Heart left ventricle (tissue), 16 donors: ENCODE measurements around the gene MAPK12. TPM values are rescaled to one million over a fixed set of nuclear protein-coding genes. Genes with fewer than 3 reads are reported as not detected.
A peak's percentile ranks its signal among the peaks of the same experiment; 100 is the strongest.

ENCODE experiments used
- ATAC-seq, 4 donors: fragments of 200-7000 bp; cut with Tn5 transposase; one replicate each; pipeline ENCODE4 v1.9.1; 2020 to 2022; ENCODE audit warnings: moderate library complexity in 4 of 4, mild to moderate bottlenecking in 3 of 4, moderate number of reproducible peaks in 1 of 4
- DNase-seq, 5 donors: peaks; one replicate each; pipeline ENCODE4 v3.0.0-alpha.2; 2020
- H3K27ac ChIP-seq, 12 donors: fragments of 200-600 bp; sonication (generic) in 4 of 12; one replicate each; pipeline versions ENCODE4 v1.5.0 to v1.8.0; 2016 to 2022; ENCODE audit warnings: mild to moderate bottlenecking in 2 of 12
- H3K27me3 ChIP-seq, 9 donors: fragments of 200-600 bp; sonication (generic) in 2 of 9; one replicate each; pipeline versions ENCODE4 v1.5.1 to v1.8.0; 2016 to 2022; ENCODE audit warnings: mild to moderate bottlenecking in 3 of 9
- H3K36me3 ChIP-seq, 9 donors: fragments of 200-600 bp; sonication (generic) in 2 of 9; one replicate each; pipeline versions ENCODE4 v1.5.0 to v1.8.0; 2018 to 2022; ENCODE audit warnings: mild to moderate bottlenecking in 2 of 9
- H3K4me1 ChIP-seq, 12 donors: fragments of 200-600 bp; sonication (generic) in 4 of 12; one replicate each; pipeline versions ENCODE4 v1.5.0 to v1.8.0; 2016 to 2022; ENCODE audit warnings: mild to moderate bottlenecking in 3 of 12
- H3K4me3 ChIP-seq, 12 donors: fragments of 200-600 bp; sonication (generic) in 4 of 12; one replicate each; pipeline versions ENCODE4 v1.5.0 to v1.8.0; 2017 to 2022; ENCODE audit warnings: mild to moderate bottlenecking in 9 of 12, moderate library complexity in 4 of 12
- H3K9me3 ChIP-seq, 12 donors: fragments of 200-600 bp; sonication (generic) in 4 of 12; one replicate each; pipeline versions ENCODE4 v1.5.0 to v1.8.0; 2016 to 2022; ENCODE audit warnings: mild to moderate bottlenecking in 1 of 12
- POLR2A ChIP-seq, 2 donors: fragments of 450-650 bp; IDR thresholded peaks; one replicate each; pipeline ENCODE4 v1.6.1; 2017; ENCODE audit warnings: antibody characterized with exemption in 2 of 2, mild to moderate bottlenecking in 2 of 2, moderate library complexity in 2 of 2
- WGBS, 4 donors: extraction: QIAGEN DNeasy Blood & Tissue Kit in 2 of 4; methylation state at CpG; one replicate each; pipeline versions ENCODE4 v1.1.5 to v1.1.7; 2013 to 2018; 5-methylcytosine and 5-hydroxymethylcytosine counted together
- intact Hi-C, 10 donors: fragments of 100-400 bp; cut with DNase I; formaldehyde crosslinking; loops; one replicate each; pipeline versions ENCODE4 v1.11.1 to v1.14.2; 2022
- polyA plus RNA-seq, 2 donors: library from polyadenylated mRNA; stranded (reverse); fragments of 200-250 nt; gene quantifications; one replicate each; pipeline ENCODE4 v1.2.3, GENCODE V29; 2013
- total RNA-seq, 9 donors: library from RNA; depleted of rRNA in 2 of 9; stranded (reverse); fragments of >200 nt in 2 of 9; fragmentation: NEBNext Ultra II Directional in 3 of 9; extraction: Animal tissue kit (Norgen Biotek cat#: 25700) in 3 of 9; gene quantifications; one replicate each; pipeline versions ENCODE4 v1.1.0 to v1.2.4, GENCODE V29; 2016 to 2023
- TF ChIP-seq, protein P1 (sequence below), 12 donors: fragments of 200-600 bp; sonication (generic) in 4 of 12; IDR thresholded peaks; one replicate each; pipeline versions ENCODE4 v1.5.0 to v1.8.0; 2018 to 2022; ENCODE audit warnings: antibody characterized with exemption in 12 of 12, mild to moderate bottlenecking in 5 of 12
- donor health status: ischemic (EF 13 %, LVEDD 7.1; RV severe dilation, severe dysfunction).
- donor health status: healthy with polysubstance abuse.
- donor health status: DM: no; HTN: yes; CAD: no.
- donor health status: DM: no; HTN: no; CAD: no.
- donor health status: ischemic (EF 25% LVEDD 6.9; RV normal size, moderate dysfunction).
- donor health status: ischemic (EF 25% LVEDD 5.7; RV mildly dilated, moderate dysfunction).
- donor health status: healthy.
- donor health status: DM: yes; HTN: yes; CAD: no.
- donor health status: ischemic (EF 35%, LVEDD 5.7; RV mildly dilated, moderate dysfunction).
- donor health status: nonischemic (EF 11% LVEDD 7.7; RV severe dilation, severe dysfunction).
- donor health status: DM: yes; HTN: yes; CAD: no.
- donor health status: PGD.
- donor health status: ischemic (EF 29% LVEDD 5.4; RV normal size, mild dysfunction).
- donor health status: nonischemic (EF 23%, LVEDD 6.1; RV moderate dilation, normal function).

The MAPK12 gene
- total and polyA plus RNA-seq, 11 donors: 11.6 to 18.0 (median 15.5) TPM

DNA sequence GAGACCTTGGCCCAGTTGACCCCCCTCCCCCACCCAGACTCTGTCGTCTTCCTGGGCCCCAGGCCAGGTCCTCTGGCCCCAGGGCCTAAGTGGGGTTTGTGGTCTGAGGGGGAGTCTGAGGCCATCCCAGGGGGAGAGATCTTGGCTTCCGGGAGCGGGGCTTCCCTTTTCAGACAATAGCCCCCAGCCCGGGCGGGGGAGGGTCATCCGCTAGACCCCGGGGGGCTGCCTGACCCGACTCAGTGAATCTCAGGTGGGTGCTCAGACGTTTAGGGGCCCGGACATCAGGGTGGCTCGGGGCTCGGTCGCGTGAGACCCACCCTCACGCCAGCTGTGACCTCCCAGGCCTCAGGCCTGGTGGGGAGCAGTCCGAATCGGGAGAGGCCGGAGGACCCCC is 8.1 kb upstream of the MAPK12 start:
- Histone ChIP-seq H3K27me3 (peaks cover 0 to 18% (median 0%) of the 10 kb centered on the region in 9 donors), H3K4me1 (peaks cover 5 to 66% (median 45%) of the 10 kb centered on the region in 12 donors), H3K9me3 (no peaks in the 10 kb centered on the region), H3K4me3 (peak overlapping the region; percentile 40 to 76 (median 62)), H3K36me3 (no peaks in the 10 kb centered on the region), H3K27ac (peak overlapping the region; percentile 46 to 92 (median 78))
- ATAC-seq (no peak), DNase-seq (no peak)
- TF ChIP-seq, protein P1, sequence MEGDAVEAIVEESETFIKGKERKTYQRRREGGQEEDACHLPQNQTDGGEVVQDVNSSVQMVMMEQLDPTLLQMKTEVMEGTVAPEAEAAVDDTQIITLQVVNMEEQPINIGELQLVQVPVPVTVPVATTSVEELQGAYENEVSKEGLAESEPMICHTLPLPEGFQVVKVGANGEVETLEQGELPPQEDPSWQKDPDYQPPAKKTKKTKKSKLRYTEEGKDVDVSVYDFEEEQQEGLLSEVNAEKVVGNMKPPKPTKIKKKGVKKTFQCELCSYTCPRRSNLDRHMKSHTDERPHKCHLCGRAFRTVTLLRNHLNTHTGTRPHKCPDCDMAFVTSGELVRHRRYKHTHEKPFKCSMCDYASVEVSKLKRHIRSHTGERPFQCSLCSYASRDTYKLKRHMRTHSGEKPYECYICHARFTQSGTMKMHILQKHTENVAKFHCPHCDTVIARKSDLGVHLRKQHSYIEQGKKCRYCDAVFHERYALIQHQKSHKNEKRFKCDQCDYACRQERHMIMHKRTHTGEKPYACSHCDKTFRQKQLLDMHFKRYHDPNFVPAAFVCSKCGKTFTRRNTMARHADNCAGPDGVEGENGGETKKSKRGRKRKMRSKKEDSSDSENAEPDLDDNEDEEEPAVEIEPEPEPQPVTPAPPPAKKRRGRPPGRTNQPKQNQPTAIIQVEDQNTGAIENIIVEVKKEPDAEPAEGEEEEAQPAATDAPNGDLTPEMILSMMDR (IDR thresholded peaks at IDR 0.05): no peak
- no peak for TF ChIP-seq POLR2A (IDR thresholded peaks at IDR 0.05)
- 0 to 21% (median 13%) methylated on average over 1 to 18 of the region's 18 CpGs for WGBS, 4 donors
- intact Hi-C loops: no loop called here

DNA sequence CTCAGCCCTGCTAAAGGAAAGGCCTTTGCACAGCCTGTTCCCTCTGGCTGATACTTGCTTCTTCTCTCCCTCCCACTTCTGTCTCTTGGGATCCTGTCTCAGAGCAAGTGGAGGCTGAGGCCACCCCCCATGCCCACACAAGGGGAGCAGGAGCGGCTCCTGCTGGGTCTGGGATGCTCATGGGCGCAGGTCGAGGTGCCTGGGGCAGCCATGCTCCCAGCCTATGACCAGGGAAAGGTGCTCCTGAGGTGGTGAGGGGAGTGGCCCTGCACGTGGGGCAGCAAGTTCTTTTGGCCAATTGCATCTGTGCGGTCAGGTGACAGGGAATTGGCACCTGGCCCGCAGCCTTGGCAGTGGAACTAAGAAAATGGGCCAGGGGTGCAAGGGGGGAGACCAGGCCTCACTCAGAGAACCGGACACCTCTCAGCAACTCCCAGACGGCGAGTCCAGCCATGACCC is 7.2 kb upstream of the MAPK12 start:
- Histone ChIP-seq H3K36me3 (no peaks in the 10 kb centered on the region), H3K9me3 (no peaks in the 10 kb centered on the region), H3K27ac (peak overlapping the region in 4 of 12 donors; percentile 74 to 88 (median 84)), H3K27me3 (peaks cover 0 to 18% (median 0%) of the 10 kb centered on the region in 9 donors), H3K4me3 (peak overlapping the region in 3 of 12 donors; percentile 63 to 76 (median 64)), H3K4me1 (peaks cover 5 to 60% (median 42%) of the 10 kb centered on the region in 12 donors)
- ATAC-seq: no peak
- intact Hi-C loops: no loop called here
- no peak for TF ChIP-seq POLR2A (IDR thresholded peaks at IDR 0.05)
- TF ChIP-seq, protein P1 (IDR thresholded peaks at IDR 0.05): no peak
- no peak for DNase-seq
- 43 to 51% (median 47%) methylated on average over 6 to 9 of the region's 9 CpGs for WGBS, 4 donors

DNA sequence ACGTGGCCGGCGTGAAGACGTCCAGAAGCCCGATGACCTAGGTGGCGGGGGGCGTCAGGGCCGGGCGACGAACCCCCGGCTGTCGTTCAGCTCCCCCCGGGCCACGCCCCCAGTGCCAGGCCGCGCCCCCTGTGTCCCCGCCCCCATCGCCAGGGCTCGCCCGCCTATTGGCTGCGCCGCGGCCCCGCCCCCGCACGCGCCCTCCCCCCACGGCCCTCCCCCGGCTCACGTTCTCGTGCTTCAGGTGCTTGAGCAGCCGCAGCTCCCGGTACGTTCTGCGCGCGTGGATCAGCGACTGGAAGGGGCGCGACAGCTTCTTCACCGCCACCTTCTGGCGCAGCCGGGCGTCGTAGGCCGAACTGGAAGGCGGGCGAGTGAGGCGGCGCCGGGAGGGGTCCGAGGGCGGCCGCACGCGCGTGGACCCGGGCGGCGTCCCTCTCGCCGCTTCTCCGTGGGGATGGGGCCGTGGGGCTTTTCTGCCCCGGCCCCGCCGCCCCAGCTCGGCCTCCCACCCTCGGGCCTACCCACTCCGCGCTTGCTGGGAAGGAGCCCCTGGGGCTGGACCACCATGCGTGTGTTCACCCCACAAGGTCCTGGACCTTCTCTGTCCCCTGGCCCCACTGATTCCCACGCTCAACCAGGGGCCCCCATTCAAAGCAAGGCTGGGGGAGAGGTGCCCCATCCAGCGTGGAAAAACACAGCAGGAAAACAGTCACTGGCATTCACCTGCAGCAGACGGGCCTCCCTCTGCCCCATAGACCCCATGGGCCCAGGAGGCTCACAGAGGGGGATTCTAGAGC is 6.3 kb upstream of the MAPK12 start:
- no peaks in the 10 kb centered on the region for H3K36me3 ChIP-seq
- H3K27me3 ChIP-seq: peaks cover 0 to 19% (median 0%) of the 10 kb centered on the region in 9 donors
- no peaks in the 10 kb centered on the region for H3K9me3 ChIP-seq
- 31 to 55% (median 44%) methylated on average over 19 to 75 of the region's 75 CpGs for WGBS, 4 donors
- no peak overlapping the region for H3K27ac ChIP-seq
- DNase-seq (peak; percentile 59 to 81 (median 67)), ATAC-seq (peak in 3 of 4 donors; percentile 31 to 66 (median 41))
- H3K4me3 ChIP-seq: peak overlapping the region in 10 of 12 donors; percentile 22 to 54 (median 38)
- intact Hi-C loops: no loop called here
- TF ChIP-seq, protein P1 (IDR thresholded peaks at IDR 0.05): peak in 5 of 12 donors; percentile 10 to 35 (median 16)
- no peak for TF ChIP-seq POLR2A (IDR thresholded peaks at IDR 0.05)
- peaks cover 5 to 65% (median 42%) of the 10 kb centered on the region in 12 donors for H3K4me1 ChIP-seq

DNA sequence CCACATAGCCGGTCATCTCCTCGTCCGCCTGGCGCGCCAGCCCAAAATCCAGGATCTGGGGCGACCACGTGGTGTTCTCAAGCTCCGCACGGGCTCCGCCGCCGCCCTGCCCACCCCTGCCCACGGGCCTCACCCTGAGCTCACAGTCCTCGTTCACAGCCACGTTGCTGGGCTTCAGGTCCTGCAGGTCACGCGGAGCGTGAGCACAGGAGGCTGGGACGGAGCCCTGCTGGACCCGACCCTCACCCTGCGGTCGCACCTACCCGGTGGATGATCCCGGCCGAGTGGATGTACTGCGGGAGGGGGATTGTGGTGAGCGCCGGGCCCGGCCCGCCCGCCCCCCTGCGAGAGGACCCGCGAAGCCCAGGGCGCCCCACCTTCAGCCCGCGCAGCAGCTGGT is 5.5 kb upstream of the MAPK12 start:
- DNase-seq (no peak), ATAC-seq (no peak)
- Histone ChIP-seq H3K27me3 (peaks cover 0 to 24% (median 0%) of the 10 kb centered on the region in 9 donors), H3K4me3 (peak overlapping the region in 9 of 12 donors; percentile 5 to 54 (median 38)), H3K27ac (no peak overlapping the region), H3K9me3 (no peaks in the 10 kb centered on the region), H3K36me3 (no peaks in the 10 kb centered on the region), H3K4me1 (peaks cover 7 to 66% (median 42%) of the 10 kb centered on the region in 12 donors)
- intact Hi-C loops: no loop called here
- 59 to 77% (median 68%) methylated on average over 25 to 37 of the region's 37 CpGs for WGBS, 4 donors
- TF ChIP-seq, protein P1 (IDR thresholded peaks at IDR 0.05): no peak
- no peak for TF ChIP-seq POLR2A (IDR thresholded peaks at IDR 0.05)
